Right lobe of liver (tissue), 4 donors: ENCODE measurements around the gene BANP.

Experiments
- CTCF ChIP-seq, 4 donors: fragments of 200-600 bp in 3 of 4; fragments of 450-650 bp in 1 of 4; IDR thresholded peaks; one replicate each; pipeline versions ENCODE4 v1.5.1 to v1.8.0; 2016 to 2022; ENCODE audit warnings: antibody characterized with exemption in 4 of 4, mild to moderate bottlenecking in 2 of 4
- POLR2A ChIP-seq: fragments of 450-650 bp; IDR thresholded peaks from one replicate; pipeline ENCODE4 v1.6.1; 2017; ENCODE audit warnings: antibody characterized with exemption, mild to moderate bottlenecking
- donor health status: DM: no; HTN: no; CAD: no.
- donor health status: DM: no; HTN: no; CAD: no.
- donor health status: DM: no; HTN: yes; CAD: no.

DNA sequence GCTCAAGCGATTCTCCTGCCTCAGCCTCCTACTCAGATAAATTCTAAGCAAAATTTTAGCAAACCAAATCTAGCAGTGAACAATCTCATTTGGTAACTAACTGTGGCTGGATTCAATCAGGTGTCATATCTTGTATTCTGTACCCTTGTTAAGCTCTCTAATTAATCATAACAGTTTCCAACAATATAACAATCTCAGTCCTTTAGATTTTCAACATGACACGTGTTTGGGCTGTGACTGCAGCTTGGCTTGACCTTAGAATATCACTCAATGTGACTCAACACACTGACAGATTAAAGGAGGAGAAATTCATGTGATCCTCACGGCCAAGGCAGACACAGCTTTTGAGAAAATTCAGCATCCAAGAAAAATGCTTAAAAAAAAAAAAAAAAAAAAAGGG is 133.6 kb downstream of the BANP start:
- no peak for TF ChIP-seq CTCF (IDR thresholded peaks at IDR 0.05)
- no peak for TF ChIP-seq POLR2A
